PC-9 (cell line): Measurements from ENCODE around the gene PRR23C. TPM values are rescaled to one million over a fixed set of nuclear protein-coding genes. Genes with fewer than 3 reads are reported as not detected.

Source experiments
- BruUV-seq: library from RNA; stranded (reverse); fragments of 400-500 nt; replicated peaks from 2 replicates; lab custom pipeline; 2021; lab: Mats Ljungman, UMichigan
- CTCF ChIA-PET: fragments of 300-600 bp; sonication (Branson Sonifier 250); formaldehyde crosslinking; loops from one replicate; lab custom pipeline; 2022; ENCODE audit warnings: antibody characterized with exemption; lab: Charles Lee
- POLR2A ChIA-PET: fragments of 300-600 bp; sonication (Branson Sonifier 250); formaldehyde crosslinking; loops from one replicate; lab custom pipeline; 2022; ENCODE audit warnings: antibody characterized with exemption; ENCODE audit not compliant: unreplicated experiment; lab: Charles Lee
- DNase-seq, 2 experiments: peaks; one replicate each; pipeline versions ENCODE4 v3.0.0 to v3.0.0-alpha.2; 2015 to 2022; ENCODE audit warnings: mixed read lengths in 1 of 2
- H2AFZ ChIP-seq: fragments of 200-600 bp; sonication (generic); 2 replicates; pipeline ENCODE4 v1.8.1; 2017; ENCODE audit warnings: antibody characterized with exemption
- H3F3A ChIP-seq: fragments of 200-600 bp; sonication (generic); 2 replicates; pipeline ENCODE4 v1.8.1; 2017; ENCODE audit warnings: antibody characterized with exemption, mild to moderate bottlenecking, low read depth; ENCODE audit not compliant: insufficient read depth
- H3K27ac ChIP-seq: fragments of 200-600 bp; sonication (generic); 2 replicates; pipeline ENCODE4 v1.6.1; 2016; ENCODE audit warnings: mixed run types
- H3K27me3 ChIP-seq: fragments of 200-600 bp; sonication (generic); 2 replicates; pipeline ENCODE4 v1.6.1; 2016; ENCODE audit warnings: low read depth, mixed run types; ENCODE audit not compliant: insufficient read depth
- H3K36me3 ChIP-seq: fragments of 200-600 bp; sonication (generic); 2 replicates; pipeline ENCODE4 v1.6.1; 2016; ENCODE audit warnings: low read depth, mixed run types
- H3K4me1 ChIP-seq: fragments of 200-600 bp; sonication (generic); replicated peaks from 2 replicates; pipeline ENCODE4 v1.6.1; 2016; ENCODE audit warnings: mixed run types; ENCODE audit not compliant: insufficient read depth
- H3K4me2 ChIP-seq: fragments of 200-600 bp; sonication (generic); 2 replicates; pipeline ENCODE4 v1.6.1; 2017; ENCODE audit warnings: mixed run types
- H3K4me3 ChIP-seq: fragments of 200-600 bp; sonication (generic); 2 replicates; pipeline ENCODE4 v1.6.1; 2016; ENCODE audit warnings: mixed run types
- H3K79me2 ChIP-seq: fragments of 200-600 bp; sonication (generic); 2 replicates; pipeline ENCODE4 v1.6.1; 2017; ENCODE audit warnings: low read depth, mixed run types
- H3K9me2 ChIP-seq: fragments of 200-600 bp; sonication (generic); 2 replicates; pipeline ENCODE4 v1.8.1; 2017; ENCODE audit warnings: mild to moderate bottlenecking; ENCODE audit not compliant: insufficient read depth
- H3K9me3 ChIP-seq: fragments of 200-600 bp; sonication (generic); 2 replicates; pipeline ENCODE4 v1.8.1; 2016; ENCODE audit warnings: low read depth; ENCODE audit not compliant: insufficient read depth
- H4K20me1 ChIP-seq: fragments of 200-600 bp; sonication (generic); 2 replicates; pipeline ENCODE4 v1.8.1; 2017; ENCODE audit not compliant: insufficient read depth
- CTCF ChIP-seq: fragments of 200-600 bp; sonication (generic); conservative IDR thresholded peaks from 2 replicates; pipeline ENCODE4 v1.6.1; 2017; ENCODE audit warnings: mixed run types, antibody characterized with exemption, mild to moderate bottlenecking, moderate library complexity
- EZH2 ChIP-seq: fragments of 200-600 bp; sonication (generic); IDR thresholded peaks from 2 replicates; pipeline ENCODE4 v1.8.0; 2017; ENCODE audit warnings: antibody characterized with exemption, low read depth
- intact Hi-C: fragments of 100-400 bp; cut with micrococcal nuclease; formaldehyde crosslinking; loops from one replicate; pipeline ENCODE4 v1.10.0; 2022; ENCODE audit not compliant: unreplicated experiment
- total RNA-seq: library from RNA; stranded (reverse); gene quantifications from 2 replicates; pipeline ENCODE4 v1.2.3, GENCODE V29; 2021

The PRR23C gene
- total RNA-seq, 1 experiment from 2014 or later: not detected

GRCh38 chr3:139020868-139021234 is 23.8 kb downstream of the PRR23C start, which contains the start of gene PRR23B:
TSS of gene PRR23B (minus strand) at chr3:139020926. CDS start at chr3:139020661, 265 bp downstream.
- Histone ChIP-seq H3K27me3 (no peaks in the 10 kb centered on the region), H3K9me3 (no peaks in the 10 kb centered on the region), H3K36me3 (no peaks in the 10 kb centered on the region), H3K9me2 (no peaks in the 10 kb centered on the region), H3F3A (no peaks in the 10 kb centered on the region), H3K27ac (no peak within 1 kb of the TSS), H4K20me1 (no peaks in the 10 kb centered on the region), H3K79me2 (no peaks in the 10 kb centered on the region), H3K4me1 (no peaks in the 10 kb centered on the region), H3K4me2 (no peak within 1 kb of the TSS), H2AFZ (no peak within 1 kb of the TSS), H3K4me3 (no peak within 1 kb of the TSS)
- BruUV-seq: no TSS peak
- TF ChIP-seq EZH2 (no peak), CTCF (peak; percentile 51)
- ChIA-PET POLR2A (no interaction called here), CTCF (no interaction called here)
- no peak for DNase-seq
- intact Hi-C loops: no loop called here

GRCh38 chr3:139020036-139020867 is 24.4 kb downstream of the PRR23C start:
- intact Hi-C loops: no loop called here
- Histone ChIP-seq H2AFZ (no peak overlapping the region), H3K4me1 (no peaks in the 10 kb centered on the region), H3K27ac (no peak overlapping the region), H4K20me1 (no peaks in the 10 kb centered on the region), H3K27me3 (no peaks in the 10 kb centered on the region), H3K79me2 (no peaks in the 10 kb centered on the region), H3K9me2 (no peaks in the 10 kb centered on the region), H3K36me3 (no peaks in the 10 kb centered on the region), H3F3A (no peaks in the 10 kb centered on the region), H3K9me3 (no peaks in the 10 kb centered on the region), H3K4me3 (no peak overlapping the region), H3K4me2 (no peak overlapping the region)
- TF ChIP-seq EZH2 (no peak), CTCF (no peak)
- no peak for DNase-seq
- ChIA-PET CTCF (no interaction called here), POLR2A (no interaction called here)
- no TSS peak for BruUV-seq

GRCh38 chr3:139016430-139017048 is 28.2 kb downstream of the PRR23C start:
- H2AFZ ChIP-seq: no peak overlapping the region
- H4K20me1 ChIP-seq: no peaks in the 10 kb centered on the region
- H3K4me2 ChIP-seq: no peak overlapping the region
- intact Hi-C loops: no loop called here
- no peaks in the 10 kb centered on the region for H3K4me1 ChIP-seq
- H3K27ac ChIP-seq: no peak overlapping the region
- H3K9me2 ChIP-seq: no peaks in the 10 kb centered on the region
- no peaks in the 10 kb centered on the region for H3F3A ChIP-seq
- no peaks in the 10 kb centered on the region for H3K9me3 ChIP-seq
- H3K79me2 ChIP-seq: no peaks in the 10 kb centered on the region
- no peaks in the 10 kb centered on the region for H3K36me3 ChIP-seq
- TF ChIP-seq EZH2: no peak
- no peak for TF ChIP-seq CTCF
- CTCF ChIA-PET: no interaction called here
- H3K4me3 ChIP-seq: no peak overlapping the region
- BruUV-seq: no TSS peak
- H3K27me3 ChIP-seq: no peaks in the 10 kb centered on the region
- POLR2A ChIA-PET: no interaction called here
- no peak for DNase-seq
